Astrocyte (in vitro differentiated cells and primary cell): Measurements from ENCODE around the gene MROH2A. TPM values are rescaled to one million over a fixed set of nuclear protein-coding genes. Genes with fewer than 3 reads are reported as not detected.

ENCODE experiments used
- DNase-seq: peaks from one replicate; pipeline ENCODE4 v3.0.0-alpha.2; 2010; ENCODE audit warnings: low read depth
- FAIRE-seq: peaks from 2 replicates; lab custom pipeline; 2011; peaks lifted over from hg19 to GRCh38; lab: Jason Lieb, UNC
- H2AFZ ChIP-seq: 2 replicates; pipeline ENCODE4 v1.6.0; 2012; ENCODE audit warnings: low read depth, low read length, inconsistent platforms
- H3K27ac ChIP-seq: 2 replicates; pipeline ENCODE4 v1.5.1; 2011; ENCODE audit warnings: low read depth, low read length, inconsistent platforms
- H3K27me3 ChIP-seq: 2 replicates; pipeline ENCODE4 v1.6.0; 2011; ENCODE audit warnings: low read length, inconsistent platforms; ENCODE audit not compliant: insufficient read depth
- H3K36me3 ChIP-seq: 2 replicates; pipeline ENCODE4 v1.5.1; 2011; ENCODE audit warnings: low read length, inconsistent platforms; ENCODE audit not compliant: insufficient read depth
- H3K4me1 ChIP-seq: 2 replicates; pipeline ENCODE4 v1.5.1; 2011; ENCODE audit warnings: low read length, inconsistent platforms; ENCODE audit not compliant: insufficient read depth
- H3K4me2 ChIP-seq: 2 replicates; pipeline ENCODE4 v1.6.0; 2012; ENCODE audit warnings: low read length, inconsistent platforms
- H3K4me3 ChIP-seq: 2 replicates; pipeline ENCODE4 v1.5.1; 2011; ENCODE audit warnings: low read depth, mild to moderate bottlenecking, low read length, inconsistent platforms; ENCODE audit not compliant: insufficient read depth
- H3K79me2 ChIP-seq: 2 replicates; pipeline ENCODE4 v1.6.0; 2012; ENCODE audit warnings: mild to moderate bottlenecking, low read length, inconsistent platforms; ENCODE audit not compliant: insufficient read depth
- H3K9ac ChIP-seq: 2 replicates; pipeline ENCODE4 v1.6.0; 2012; ENCODE audit warnings: mild to moderate bottlenecking, low read length, inconsistent platforms
- H3K9me3 ChIP-seq: 2 replicates; pipeline ENCODE4 v1.5.1; 2012; ENCODE audit warnings: low read depth, mild to moderate bottlenecking, low read length, inconsistent platforms; ENCODE audit not compliant: insufficient read depth
- H4K20me1 ChIP-seq: 2 replicates; pipeline ENCODE4 v1.6.0; 2012; ENCODE audit warnings: low read length, inconsistent platforms; ENCODE audit not compliant: insufficient read depth
- H3K27ac Mint-ChIP-seq: one replicate; pipeline ENCODE4 v1.8.0; 2021; ENCODE audit warnings: mild to moderate bottlenecking, mixed read lengths; ENCODE audit not compliant: unreplicated experiment
- H3K27me3 Mint-ChIP-seq: one replicate; pipeline ENCODE4 v1.8.0; 2021; ENCODE audit warnings: low read depth, mixed read lengths; ENCODE audit not compliant: unreplicated experiment
- H3K36me3 Mint-ChIP-seq: one replicate; pipeline ENCODE4 v1.8.0; 2021; ENCODE audit warnings: low read depth, mixed read lengths; ENCODE audit not compliant: unreplicated experiment
- H3K4me1 Mint-ChIP-seq: one replicate; pipeline ENCODE4 v1.8.0; 2021; ENCODE audit warnings: low read depth, mixed read lengths; ENCODE audit not compliant: unreplicated experiment
- H3K4me3 Mint-ChIP-seq: one replicate; pipeline ENCODE4 v1.8.0; 2021; ENCODE audit warnings: mild to moderate bottlenecking, moderate library complexity, mixed read lengths; ENCODE audit not compliant: unreplicated experiment
- H3K9me3 Mint-ChIP-seq: one replicate; pipeline ENCODE4 v1.8.0; 2021; ENCODE audit warnings: mild to moderate bottlenecking, mixed read lengths; ENCODE audit not compliant: unreplicated experiment
- EZH2 ChIP-seq: IDR thresholded peaks from 2 replicates; pipeline ENCODE4 v1.6.1; 2012; ENCODE audit warnings: mild to moderate bottlenecking, low read length, inconsistent platforms; ENCODE audit not compliant: insufficient read depth
- total RNA-seq: library from RNA; stranded (reverse); gene quantifications from 2 replicates; pipeline ENCODE4 v1.2.1, GENCODE V29; 2021
- TF ChIP-seq, protein P1 (sequence below): IDR thresholded peaks from 2 replicates; pipeline ENCODE4 v1.5.1; 2011; ENCODE audit warnings: low read depth, mild to moderate bottlenecking, inconsistent platforms, low read length, moderate library complexity; ENCODE audit not compliant: insufficient read depth

Gene MROH2A
- total RNA-seq, 1 donor from 2014 or later = not detected

DNA sequence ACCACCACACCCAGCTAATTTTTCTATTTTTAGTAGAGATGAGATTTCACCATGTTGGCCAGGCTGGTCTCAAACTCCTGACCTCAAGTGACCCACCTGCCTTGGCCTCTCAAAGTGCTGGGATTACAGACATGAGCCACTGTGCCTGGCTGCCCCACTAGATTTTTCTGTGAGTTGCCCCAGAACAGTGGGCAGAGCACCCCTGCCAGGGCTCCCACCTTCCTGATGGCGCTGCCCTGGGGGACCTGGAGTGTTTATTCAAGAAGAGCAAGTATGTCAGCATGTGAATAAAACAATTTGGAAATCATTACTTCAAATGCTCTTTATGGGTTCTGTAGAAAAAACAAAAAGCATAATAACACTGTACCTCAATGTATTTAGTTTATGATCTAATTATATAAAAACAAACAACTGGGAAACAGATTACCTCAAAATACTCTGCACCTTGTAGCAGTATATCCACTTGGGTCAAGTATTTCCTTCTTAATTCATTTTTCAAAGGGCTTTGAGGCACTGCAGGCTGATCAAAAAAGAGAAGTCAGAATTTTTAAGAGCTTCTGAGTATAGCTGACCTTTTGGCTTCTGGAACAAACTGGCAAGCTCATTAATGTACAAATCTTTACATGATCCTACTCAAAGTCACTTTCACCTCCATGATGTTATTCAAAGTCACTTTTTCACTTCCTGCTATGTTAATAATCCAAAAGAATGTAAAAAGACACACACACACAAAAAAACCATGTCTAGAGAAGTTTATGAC is 67.4 kb downstream of the MROH2A start:
- Histone ChIP-seq H3K9ac (no peak overlapping the region), H2AFZ (no peak overlapping the region), H3K36me3 (peaks cover 39% of the 10 kb centered on the region), H3K4me2 (no peak overlapping the region), H3K79me2 (peaks cover 92% of the 10 kb centered on the region), H3K4me3 (no peak overlapping the region), H4K20me1 (peaks cover 10% of the 10 kb centered on the region), H3K27ac (no peak overlapping the region), H3K9me3 (no peaks in the 10 kb centered on the region), H3K27me3 (no peaks in the 10 kb centered on the region), H3K4me1 (no peaks in the 10 kb centered on the region)
- TF ChIP-seq EZH2 = no peak
- TF ChIP-seq, protein P1, sequence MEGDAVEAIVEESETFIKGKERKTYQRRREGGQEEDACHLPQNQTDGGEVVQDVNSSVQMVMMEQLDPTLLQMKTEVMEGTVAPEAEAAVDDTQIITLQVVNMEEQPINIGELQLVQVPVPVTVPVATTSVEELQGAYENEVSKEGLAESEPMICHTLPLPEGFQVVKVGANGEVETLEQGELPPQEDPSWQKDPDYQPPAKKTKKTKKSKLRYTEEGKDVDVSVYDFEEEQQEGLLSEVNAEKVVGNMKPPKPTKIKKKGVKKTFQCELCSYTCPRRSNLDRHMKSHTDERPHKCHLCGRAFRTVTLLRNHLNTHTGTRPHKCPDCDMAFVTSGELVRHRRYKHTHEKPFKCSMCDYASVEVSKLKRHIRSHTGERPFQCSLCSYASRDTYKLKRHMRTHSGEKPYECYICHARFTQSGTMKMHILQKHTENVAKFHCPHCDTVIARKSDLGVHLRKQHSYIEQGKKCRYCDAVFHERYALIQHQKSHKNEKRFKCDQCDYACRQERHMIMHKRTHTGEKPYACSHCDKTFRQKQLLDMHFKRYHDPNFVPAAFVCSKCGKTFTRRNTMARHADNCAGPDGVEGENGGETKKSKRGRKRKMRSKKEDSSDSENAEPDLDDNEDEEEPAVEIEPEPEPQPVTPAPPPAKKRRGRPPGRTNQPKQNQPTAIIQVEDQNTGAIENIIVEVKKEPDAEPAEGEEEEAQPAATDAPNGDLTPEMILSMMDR = no peak
- H3K36me3 Mint-ChIP-seq = peaks cover 6% of the 10 kb centered on the region
- FAIRE-seq (no peak), DNase-seq (no peak)
- no peak overlapping the region for H3K4me3 Mint-ChIP-seq
- H3K27me3 Mint-ChIP-seq = no peaks in the 10 kb centered on the region
- no peak overlapping the region for H3K27ac Mint-ChIP-seq
- H3K4me1 Mint-ChIP-seq = no peaks in the 10 kb centered on the region
- no peaks in the 10 kb centered on the region for H3K9me3 Mint-ChIP-seq

DNA sequence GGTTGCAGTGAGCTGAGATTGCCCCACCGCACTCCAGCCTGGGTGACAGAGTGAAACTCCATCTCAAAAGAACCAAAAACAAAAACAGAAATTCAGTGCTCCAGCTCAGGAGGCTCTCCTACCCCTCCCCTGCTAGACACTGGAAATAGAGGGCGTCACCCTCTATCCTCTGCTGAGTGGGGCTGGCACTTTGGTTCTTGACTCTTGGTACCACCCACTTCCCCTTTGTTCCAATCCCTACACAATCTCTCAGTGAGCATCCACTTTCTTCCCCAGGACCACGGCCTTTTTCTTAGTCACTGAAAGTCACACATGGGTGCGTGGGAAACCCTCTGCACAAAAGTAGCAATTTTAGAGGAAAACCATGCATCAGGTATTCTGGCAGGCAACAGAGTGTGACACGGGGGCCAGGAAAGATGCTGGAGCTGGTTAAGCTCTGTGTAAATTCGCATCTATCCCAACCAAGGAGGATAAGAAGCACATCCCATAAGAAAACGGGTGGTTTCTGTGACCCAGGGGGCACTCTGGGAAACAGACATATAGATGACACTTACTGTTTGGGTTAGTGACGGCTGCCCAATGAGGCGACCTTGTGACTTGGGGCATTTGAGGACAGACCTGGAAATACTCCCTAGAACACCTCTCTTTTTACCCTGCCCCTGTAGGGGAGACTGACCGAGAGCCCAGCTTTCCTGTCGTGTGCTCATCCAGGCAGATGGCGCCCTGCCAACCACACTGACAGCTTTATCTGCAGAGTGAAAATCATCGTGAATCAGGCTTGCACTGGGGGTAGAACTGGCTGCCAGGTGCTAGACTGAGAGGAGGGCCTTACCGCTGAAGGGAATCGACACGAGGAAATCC is 68.5 kb downstream of the MROH2A start:
- no peaks in the 10 kb centered on the region for H3K9me3 ChIP-seq
- H4K20me1 ChIP-seq = peaks cover 3% of the 10 kb centered on the region
- H3K36me3 Mint-ChIP-seq = peaks cover 6% of the 10 kb centered on the region
- DNase-seq (no peak), FAIRE-seq (no peak)
- H3K36me3 ChIP-seq = peaks cover 29% of the 10 kb centered on the region
- H3K27me3 ChIP-seq = no peaks in the 10 kb centered on the region
- no peak overlapping the region for H3K27ac Mint-ChIP-seq
- no peaks in the 10 kb centered on the region for H3K4me1 ChIP-seq
- no peaks in the 10 kb centered on the region for H3K9me3 Mint-ChIP-seq
- peaks cover 92% of the 10 kb centered on the region for H3K79me2 ChIP-seq
- no peaks in the 10 kb centered on the region for H3K27me3 Mint-ChIP-seq
- peaks cover 1% of the 10 kb centered on the region for H3K4me1 Mint-ChIP-seq
- no peak overlapping the region for H2AFZ ChIP-seq
- H3K27ac ChIP-seq = no peak overlapping the region
- TF ChIP-seq EZH2 = no peak
- H3K4me2 ChIP-seq = no peak overlapping the region
- H3K4me3 Mint-ChIP-seq = no peak overlapping the region
- no peak overlapping the region for H3K9ac ChIP-seq
- H3K4me3 ChIP-seq = no peak overlapping the region

DNA sequence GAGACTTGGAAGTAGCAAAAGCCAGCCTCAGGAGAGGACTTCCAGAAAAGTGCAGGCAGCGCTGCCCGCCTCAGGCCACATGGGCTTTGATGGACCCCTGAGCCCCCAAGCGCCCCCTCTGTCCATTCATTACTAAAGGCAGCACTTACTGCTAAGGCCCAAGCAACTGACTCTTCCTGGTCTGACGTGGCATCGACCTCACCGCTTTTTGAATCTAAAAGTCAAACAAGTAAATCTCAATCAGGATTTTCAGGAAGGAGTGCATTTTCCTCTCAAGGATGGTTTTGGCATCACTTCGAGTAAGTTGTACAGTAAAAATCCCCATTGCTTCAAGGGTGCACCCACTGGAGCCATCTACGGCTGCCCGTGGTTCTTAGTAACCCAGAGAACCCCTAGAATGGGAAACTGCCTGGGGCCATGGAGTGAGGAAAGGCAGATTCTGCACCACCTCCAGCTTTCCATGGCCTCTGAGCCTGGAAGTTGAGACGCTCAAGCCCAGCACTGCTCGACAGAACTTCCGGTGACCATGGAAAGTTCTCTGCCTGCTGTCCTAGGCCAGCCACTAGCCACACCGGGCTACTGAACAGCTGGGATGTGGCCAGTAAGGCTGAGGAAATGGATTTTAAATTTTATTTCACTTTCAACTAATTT is 69.2 kb downstream of the MROH2A start:
- H3K27ac ChIP-seq = no peak overlapping the region
- peaks cover 25% of the 10 kb centered on the region for H3K36me3 ChIP-seq
- TF ChIP-seq, protein P1 = no peak
- no peak for TF ChIP-seq EZH2
- H3K4me2 ChIP-seq = no peak overlapping the region
- Mint-ChIP-seq H3K27ac (no peak overlapping the region), H3K4me1 (peaks cover 4% of the 10 kb centered on the region), H3K36me3 (peaks cover 2% of the 10 kb centered on the region), H3K4me3 (no peak overlapping the region), H3K9me3 (no peaks in the 10 kb centered on the region), H3K27me3 (no peaks in the 10 kb centered on the region)
- peaks cover 92% of the 10 kb centered on the region for H3K79me2 ChIP-seq
- no peak overlapping the region for H2AFZ ChIP-seq
- H3K9me3 ChIP-seq = no peaks in the 10 kb centered on the region
- DNase-seq (no peak), FAIRE-seq (no peak)
- H3K27me3 ChIP-seq = no peaks in the 10 kb centered on the region
- no peak overlapping the region for H3K4me3 ChIP-seq
- H4K20me1 ChIP-seq = peaks cover 3% of the 10 kb centered on the region
- H3K4me1 ChIP-seq = peaks cover under 1% of the 10 kb centered on the region
- H3K9ac ChIP-seq = no peak overlapping the region
